ENCODE results near the gene CTNNA2.

The CTNNA2 gene

DNA sequence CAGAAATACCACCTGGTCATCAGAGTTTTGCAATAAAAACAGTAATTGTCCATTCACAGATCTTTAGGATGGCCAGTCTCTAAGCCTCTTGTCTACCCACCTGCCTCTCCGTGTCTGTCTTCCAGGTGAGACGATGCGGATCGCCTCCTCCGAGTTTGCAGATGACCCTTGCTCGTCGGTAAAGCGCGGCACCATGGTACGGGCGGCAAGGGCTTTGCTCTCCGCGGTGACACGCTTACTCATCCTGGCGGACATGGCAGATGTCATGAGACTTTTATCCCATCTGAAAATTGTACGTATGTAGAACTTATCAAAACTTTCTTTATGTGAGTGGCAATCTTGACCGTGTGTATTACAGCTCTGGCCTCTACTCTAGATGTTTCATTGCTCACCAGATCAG lies 345.0 kb downstream of the CTNNA2 start:
- no peak for DNase-seq (ENCODE audit: low read depth)

DNA sequence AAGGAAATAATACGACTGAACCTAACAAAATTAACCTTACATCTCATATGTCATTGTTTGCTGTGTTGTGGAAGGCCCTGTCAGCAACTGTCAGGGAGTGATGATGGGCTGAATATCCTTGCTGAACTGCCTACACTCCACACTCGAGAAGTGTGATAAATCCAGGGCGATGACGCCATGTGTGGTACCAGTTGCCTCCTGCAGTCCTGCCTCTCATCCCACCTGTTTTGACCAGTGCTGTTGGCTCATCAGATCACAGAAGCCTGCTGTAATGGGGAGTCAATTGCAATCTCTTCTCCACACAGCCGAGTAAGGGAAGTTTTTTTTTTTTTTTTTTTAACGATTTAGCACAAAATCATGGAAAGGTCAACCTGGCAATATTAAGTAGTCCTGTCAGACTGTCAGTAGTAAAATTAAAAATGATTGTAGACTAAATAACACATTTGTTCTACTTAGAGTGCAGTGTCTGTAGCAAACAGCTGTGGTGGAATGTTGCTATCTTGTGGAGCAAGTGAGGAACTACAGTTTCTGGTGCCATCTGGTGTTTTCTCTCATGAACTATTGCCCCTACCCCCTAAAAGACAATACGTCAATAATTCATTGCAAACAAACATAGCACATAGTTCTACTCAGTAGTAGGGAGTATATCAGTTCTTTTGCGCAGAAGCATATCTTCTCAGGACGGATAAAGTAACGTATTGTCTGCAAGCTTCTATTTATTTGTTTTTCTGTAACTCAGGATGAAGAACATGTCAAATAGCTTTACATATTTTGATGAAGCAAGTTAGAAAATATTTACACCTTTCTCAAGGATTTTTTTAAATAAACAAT lies 347.6 kb downstream of the CTNNA2 start:
- no peak for DNase-seq (ENCODE audit: low read depth)

DNA sequence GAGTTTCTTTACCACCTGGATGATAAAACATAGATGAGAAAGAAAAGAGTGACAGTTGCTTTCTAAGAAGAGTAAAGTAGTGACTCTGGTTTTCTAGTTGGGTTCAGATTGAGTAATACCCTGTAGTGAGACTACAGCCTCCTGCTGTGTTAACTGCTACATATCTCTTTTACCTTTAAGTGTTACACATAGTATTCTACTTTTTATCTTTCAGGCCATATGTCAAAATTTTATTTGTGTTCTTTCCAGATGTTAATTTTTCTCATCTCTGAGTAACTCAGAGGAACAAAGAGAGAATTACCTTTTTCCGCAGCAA lies 348.2 kb downstream of the CTNNA2 start:
- DNase-seq (ENCODE audit: low read depth): no peak

GRCh38 chr2:79862756-79863155 lies 349.9 kb downstream of the CTNNA2 start:
- DNase-seq (ENCODE audit: low read depth): no peak

GRCh38 chr2:79872656-79873055 lies 359.8 kb downstream of the CTNNA2 start:
- DNase-seq (ENCODE audit: low read depth): no peak

DNA sequence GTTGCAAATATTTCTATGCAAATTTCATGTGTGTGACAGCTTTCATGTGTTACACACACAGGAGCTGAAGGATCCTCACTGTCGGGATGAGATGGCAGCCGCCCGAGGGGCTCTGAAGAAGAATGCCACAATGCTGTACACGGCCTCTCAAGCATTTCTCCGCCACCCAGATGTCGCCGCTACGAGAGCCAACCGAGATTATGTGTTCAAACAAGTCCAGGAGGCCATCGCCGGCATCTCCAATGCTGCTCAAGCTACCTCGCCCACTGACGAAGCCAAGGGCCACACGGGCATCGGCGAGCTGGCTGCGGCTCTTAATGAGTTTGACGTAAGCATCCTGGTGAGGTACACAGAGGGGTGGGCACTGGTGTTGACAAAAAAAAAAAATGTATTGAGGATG lies 361.2 kb downstream of the CTNNA2 start:
- no peak for DNase-seq (ENCODE audit: low read depth)

- no peak for DNase-seq (ENCODE audit: low read depth)
Observed at GRCh38 chr2:79876430-79876829, 363.6 kb downstream of the CTNNA2 start.

- no peak for DNase-seq (ENCODE audit: low read depth)
Observed at GRCh38 chr2:79882548-79882947, 369.7 kb downstream of the CTNNA2 start.

- peak; percentile 46 for DNase-seq (ENCODE audit: low read depth)
Observed at GRCh38 chr2:79887747-79888374, 375.0 kb downstream of the CTNNA2 start.

DNA sequence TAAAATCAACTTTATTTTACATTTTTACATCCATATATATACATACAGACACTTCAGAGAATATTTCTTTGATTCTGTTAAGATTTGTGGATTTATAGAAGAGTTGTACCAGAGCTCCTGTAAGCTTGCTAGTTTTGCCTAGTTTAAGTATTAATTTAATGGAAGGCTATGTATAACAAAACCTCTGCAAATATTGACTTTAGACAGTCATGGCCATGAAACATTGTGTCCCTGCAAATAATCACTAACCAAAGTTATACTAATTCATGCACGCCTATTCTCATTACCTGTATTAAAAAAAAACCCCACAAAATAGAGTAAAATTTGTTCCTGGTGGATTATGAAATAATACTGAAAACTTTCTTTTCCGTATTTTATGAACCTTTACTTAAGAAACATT lies 379.3 kb downstream of the CTNNA2 start:
- no peak for DNase-seq (ENCODE audit: low read depth)

DNA sequence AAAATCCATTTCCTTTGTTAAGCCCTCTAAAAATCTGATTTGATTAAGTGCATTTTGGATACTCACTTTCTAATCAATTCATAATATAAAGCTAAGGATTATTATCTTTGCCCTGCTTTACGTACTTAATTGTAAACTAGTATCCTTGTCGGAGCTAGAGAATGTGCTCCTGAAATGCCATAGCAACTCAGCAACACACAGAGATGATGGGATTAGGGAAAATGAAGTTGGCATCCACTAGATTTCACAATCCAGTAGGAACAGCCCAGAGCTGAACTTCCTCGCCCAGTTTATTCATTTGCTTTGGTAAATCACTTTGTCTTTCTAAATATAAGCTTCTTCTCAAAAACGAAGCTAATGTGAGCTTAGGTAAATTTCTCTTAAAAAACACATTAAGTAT lies 386.3 kb downstream of the CTNNA2 start:
- no peak for DNase-seq (ENCODE audit: low read depth)

DNA sequence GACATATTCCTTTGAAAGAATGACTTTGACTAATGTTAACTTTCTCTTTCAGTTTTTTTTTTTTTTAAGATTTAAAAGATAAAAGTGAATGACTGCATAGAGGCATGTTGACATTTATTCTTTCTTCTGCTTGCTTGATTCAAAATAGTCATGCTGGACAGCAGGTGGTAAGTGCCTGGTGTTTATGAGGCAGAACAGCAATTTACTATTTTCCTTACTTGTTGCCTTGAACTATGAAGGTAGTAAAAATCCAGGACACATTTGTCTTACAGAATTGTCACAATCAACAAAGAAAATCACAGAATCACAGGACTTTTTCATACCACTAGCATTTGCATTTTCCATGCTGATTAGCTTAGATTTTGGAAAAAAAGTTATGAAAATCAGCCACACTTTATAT lies 388.3 kb downstream of the CTNNA2 start:
- no peak for DNase-seq (ENCODE audit: low read depth)

GRCh38 chr2:79903222-79904000 lies 390.6 kb downstream of the CTNNA2 start:
- no peak for DNase-seq (ENCODE audit: low read depth)

- no peak for DNase-seq (ENCODE audit: low read depth)
Observed at GRCh38 chr2:79906139-79906890, 393.5 kb downstream of the CTNNA2 start.

- no peak for DNase-seq (ENCODE audit: low read depth)
Observed at GRCh38 chr2:79909521-79909920, 396.7 kb downstream of the CTNNA2 start.

- DNase-seq (ENCODE audit: low read depth): no peak
Observed at GRCh38 chr2:79910643-79911042, 397.8 kb downstream of the CTNNA2 start.

DNA sequence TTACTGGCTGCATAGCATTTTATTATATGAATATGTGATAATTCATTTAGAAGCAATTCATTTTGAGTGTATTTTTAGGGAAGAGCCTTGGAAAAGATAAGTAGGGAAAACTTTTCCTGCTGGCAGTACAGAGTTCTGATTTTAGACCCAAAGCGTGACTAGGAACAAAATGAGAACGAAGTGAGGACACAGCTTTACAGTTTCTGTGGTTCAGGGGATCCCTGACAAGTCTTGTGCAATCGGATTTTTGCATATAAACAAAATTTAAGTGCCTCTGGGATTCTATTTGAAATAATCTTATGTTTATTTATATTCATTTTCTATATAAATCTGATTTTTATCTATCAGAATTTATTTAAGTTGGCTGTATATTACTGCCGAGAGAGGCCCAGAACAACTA lies 402.6 kb downstream of the CTNNA2 start:
- no peak for DNase-seq (ENCODE audit: low read depth)

GRCh38 chr2:79916285-79916684 lies 403.4 kb downstream of the CTNNA2 start:
- DNase-seq (ENCODE audit: low read depth): no peak

DNA sequence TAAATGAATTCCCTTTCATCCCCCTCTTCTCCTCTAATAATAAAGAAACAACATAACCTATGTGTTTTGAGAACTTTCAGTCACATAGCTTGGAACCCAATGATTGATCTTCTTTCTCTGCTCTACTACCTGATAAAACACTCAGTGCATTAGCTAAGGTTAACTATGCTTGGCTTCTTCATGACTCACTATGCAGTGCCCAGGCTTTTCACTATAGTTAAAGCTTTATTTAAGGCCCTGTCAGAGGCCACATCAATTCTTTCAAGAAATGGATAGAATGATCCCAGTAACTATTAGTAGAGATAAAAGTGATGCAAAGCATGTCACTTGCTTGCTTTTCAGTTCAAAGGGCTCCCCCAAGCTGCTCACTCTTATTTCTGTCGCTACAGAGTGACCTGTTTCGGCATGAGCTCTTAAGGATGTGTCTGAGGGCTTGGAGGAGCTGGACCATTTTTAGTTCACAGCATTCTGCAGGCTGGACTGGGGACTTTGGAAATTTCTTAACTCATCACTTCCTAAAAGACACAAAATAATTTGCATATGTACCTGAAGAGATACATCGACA lies 407.7 kb downstream of the CTNNA2 start:
- DNase-seq (ENCODE audit: low read depth): no peak

GRCh38 chr2:79929624-79930023 lies 416.8 kb downstream of the CTNNA2 start:
- no peak for DNase-seq (ENCODE audit: low read depth)

- DNase-seq (ENCODE audit: low read depth): no peak
Observed at GRCh38 chr2:79935046-79935732, 422.3 kb downstream of the CTNNA2 start.

All from HS-27A (cell line).